PC-3 (cell line): Measurements from ENCODE around the gene NRL. TPM values are rescaled to one million over a fixed set of nuclear protein-coding genes. Genes with fewer than 3 reads are reported as not detected.

Source experiments
- ATAC-seq: fragments of 200-7000 bp; cut with Tn5 transposase; 2 replicates; pipeline ENCODE4 v1.9.1; 2020; ENCODE audit warnings: mild to moderate bottlenecking, moderate library complexity
- BruUV-seq: library from RNA; stranded (reverse); fragments of 400-500 nt; replicated peaks from 2 replicates; lab custom pipeline; 2021; lab: Mats Ljungman, UMichigan
- CTCF ChIA-PET: fragments of 300-600 bp; sonication (Branson Sonifier 250); formaldehyde crosslinking; loops from one replicate; lab custom pipeline; 2022; ENCODE audit warnings: antibody characterized with exemption; lab: Charles Lee
- POLR2A ChIA-PET: fragments of 300-600 bp; sonication (Branson Sonifier 250); formaldehyde crosslinking; loops from one replicate; lab custom pipeline; 2022; ENCODE audit warnings: antibody characterized with exemption; ENCODE audit not compliant: unreplicated experiment; lab: Charles Lee
- DNase-seq: peaks from one replicate; pipeline ENCODE4 v3.0.0-alpha.2; 2015
- H2AFZ ChIP-seq: fragments of 300-600 bp; sonication (generic); 2 replicates; pipeline ENCODE4 v1.6.0; 2016; ENCODE audit warnings: antibody characterized with exemption, low read length
- H3F3A ChIP-seq: fragments of 300-600 bp; sonication (generic); one replicate; pipeline ENCODE4 v1.6.0; 2017; ENCODE audit warnings: antibody characterized with exemption, low read length, control low read depth, mild to moderate bottlenecking; ENCODE audit not compliant: unreplicated experiment
- H3K27ac ChIP-seq: fragments of 300-600 bp; sonication (generic); 2 replicates; pipeline ENCODE4 v1.5.1; 2016; ENCODE audit warnings: mild to moderate bottlenecking, low read length
- H3K27me3 ChIP-seq: fragments of 300-600 bp; sonication (generic); 2 replicates; pipeline ENCODE4 v1.6.1; 2016; ENCODE audit warnings: low read length, mixed read lengths
- H3K36me3 ChIP-seq: fragments of 300-600 bp; sonication (generic); 2 replicates; pipeline ENCODE4 v1.6.1; 2016; ENCODE audit warnings: low read depth, mixed run types, low read length, mixed read lengths
- H3K4me1 ChIP-seq: fragments of 300-600 bp; sonication (generic); 2 replicates; pipeline ENCODE4 v1.5.1; 2016; ENCODE audit warnings: low read length; ENCODE audit not compliant: insufficient read depth
- H3K4me2 ChIP-seq: fragments of 300-600 bp; sonication (generic); 2 replicates; pipeline ENCODE4 v1.6.0; 2016; ENCODE audit warnings: low read length
- H3K4me3 ChIP-seq: fragments of 300-600 bp; sonication (generic); 2 replicates; pipeline ENCODE4 v1.5.1; 2016; ENCODE audit warnings: mild to moderate bottlenecking, low read length, mixed read lengths
- H3K79me2 ChIP-seq: fragments of 300-600 bp; sonication (generic); 2 replicates; pipeline ENCODE4 v1.6.1; 2017; ENCODE audit warnings: low read length, mixed read lengths
- H3K9ac ChIP-seq: fragments of 300-600 bp; sonication (generic); 2 replicates; pipeline ENCODE4 v1.6.0; 2016; ENCODE audit warnings: mild to moderate bottlenecking, low read length
- H3K9me2 ChIP-seq: fragments of 300-600 bp; sonication (generic); replicated peaks from 2 replicates; pipeline ENCODE4 v1.6.1; 2016; ENCODE audit warnings: mixed run types, low read length, mixed read lengths
- H3K9me3 ChIP-seq: fragments of 300-600 bp; sonication (generic); 2 replicates; pipeline ENCODE4 v1.6.1; 2016; ENCODE audit warnings: low read length, mixed read lengths
- H4K20me1 ChIP-seq: fragments of 300-600 bp; sonication (generic); 2 replicates; pipeline ENCODE4 v1.6.1; 2016; ENCODE audit warnings: low read length, mixed read lengths
- CTCF ChIP-seq: fragments of 300-600 bp; sonication (generic); conservative IDR thresholded peaks from 2 replicates; pipeline ENCODE4 v1.5.1; 2017; ENCODE audit warnings: antibody characterized with exemption, low read depth, mild to moderate bottlenecking, low read length
- EZH2 ChIP-seq: fragments of 300-600 bp; sonication (generic); IDR thresholded peaks from one replicate; pipeline ENCODE4 v1.6.1; 2017; ENCODE audit warnings: antibody characterized with exemption, mild to moderate bottlenecking, low read length; ENCODE audit not compliant: unreplicated experiment
- EZH2phosphoT487 ChIP-seq: fragments of 300-600 bp; sonication (generic); IDR thresholded peaks from 2 replicates; pipeline ENCODE4 v1.6.1; 2018; ENCODE audit warnings: mild to moderate bottlenecking, antibody characterized with exemption, low read length, borderline replicate concordance
- intact Hi-C: fragments of 100-400 bp; cut with micrococcal nuclease; formaldehyde crosslinking; loops from 2 replicates; pipeline ENCODE4 v1.9.0; 2023
- total RNA-seq: library from RNA; depleted of rRNA; stranded (reverse); fragments of >200 nt; gene quantifications from 2 replicates; pipeline ENCODE4 v1.2.3, GENCODE V29; 2014

The NRL gene
- total RNA-seq, 1 experiment from 2014 or later, result 1.5 TPM

GRCh38 chr14:24080142-24080530 is 34.6 kb downstream of the NRL start:
- Histone ChIP-seq H3K4me3 (no peak overlapping the region), H3K4me2 (peak overlapping the region; percentile 81; the same call in 1 of the 2 replicates), H3K9ac (no peak overlapping the region), H3K27me3 (no peaks in the 10 kb centered on the region), H2AFZ (no peak overlapping the region), H3K27ac (no peak overlapping the region), H3K9me2 (no peaks in the 10 kb centered on the region), H3K79me2 (no peaks in the 10 kb centered on the region), H3K4me1 (peaks cover 12% of the 10 kb centered on the region), H3K36me3 (no peaks in the 10 kb centered on the region), H3K9me3 (no peaks in the 10 kb centered on the region), H3F3A (no peaks in the 10 kb centered on the region), H4K20me1 (no peaks in the 10 kb centered on the region)
- DNase-seq (no peak), ATAC-seq (no peak)
- no peak for TF ChIP-seq CTCF
- TF ChIP-seq EZH2phosphoT487, result no peak
- TF ChIP-seq EZH2, result no peak
- BruUV-seq, result no TSS peak
- intact Hi-C loops, result no loop called here
- ChIA-PET POLR2A (interaction anchor here (0.7 kb wide), 1 partner anchor 13 kb away, joined by 5 read pairs; no protein-coding TSS in a partner anchor), CTCF (no interaction called here)

DNA sequence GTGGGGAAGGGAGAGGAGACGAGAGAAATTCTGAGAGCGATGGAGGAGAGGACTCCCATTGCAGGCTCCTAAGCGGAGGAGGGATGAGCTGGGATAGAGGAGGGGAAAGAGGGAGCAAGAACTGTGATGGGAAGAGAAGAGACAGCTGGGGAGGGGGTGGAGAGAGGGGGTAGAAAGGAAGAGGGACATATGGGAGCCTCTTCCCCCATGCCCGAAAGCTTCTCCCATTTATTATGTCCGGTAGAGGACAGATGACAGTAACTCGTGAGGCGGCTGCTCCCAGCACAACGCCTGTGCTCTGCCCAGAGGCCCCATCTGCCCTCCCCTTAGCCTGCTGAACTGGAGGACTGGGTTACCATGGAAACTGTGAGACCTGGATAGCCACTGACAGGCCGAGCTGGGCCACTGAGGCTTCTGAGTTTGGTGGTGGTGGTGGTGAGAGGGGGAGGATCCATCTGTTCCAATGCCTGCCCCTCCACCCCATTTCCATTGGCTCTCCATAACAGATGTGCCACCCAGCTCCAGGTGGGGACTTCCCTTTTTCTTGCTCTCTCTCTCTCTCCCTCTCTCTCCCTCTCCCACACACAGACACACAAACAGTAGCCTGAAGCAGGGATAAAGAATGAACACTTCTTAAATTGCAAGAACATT is 35.1 kb downstream of the NRL start:
- H4K20me1 ChIP-seq, result no peaks in the 10 kb centered on the region
- no peaks in the 10 kb centered on the region for H3K9me2 ChIP-seq
- ChIA-PET CTCF (no interaction called here), POLR2A (interaction anchor here (0.7 kb wide), 1 partner anchor 13 kb away, joined by 5 read pairs; no protein-coding TSS in a partner anchor)
- no peaks in the 10 kb centered on the region for H3K79me2 ChIP-seq
- no peak for DNase-seq
- no peak overlapping the region for H3K4me2 ChIP-seq
- no peaks in the 10 kb centered on the region for H3K27me3 ChIP-seq
- no peaks in the 10 kb centered on the region for H3K36me3 ChIP-seq
- no peak overlapping the region for H3K4me3 ChIP-seq
- no peak overlapping the region for H3K9ac ChIP-seq
- ATAC-seq, result no peak
- intact Hi-C loops, result no loop called here
- no peak overlapping the region for H3K27ac ChIP-seq
- H3F3A ChIP-seq, result no peaks in the 10 kb centered on the region
- peaks cover 12% of the 10 kb centered on the region for H3K4me1 ChIP-seq
- TF ChIP-seq CTCF, result no peak
- TF ChIP-seq EZH2, result no peak
- no peak for TF ChIP-seq EZH2phosphoT487
- no peak overlapping the region for H2AFZ ChIP-seq
- no peaks in the 10 kb centered on the region for H3K9me3 ChIP-seq
- BruUV-seq, result no TSS peak

GRCh38 chr14:24078146-24078545 is 36.6 kb downstream of the NRL start:
- Histone ChIP-seq H3K4me2 (no peak overlapping the region), H3K9me3 (no peaks in the 10 kb centered on the region), H3K9ac (no peak overlapping the region), H3K4me1 (peaks cover 12% of the 10 kb centered on the region), H4K20me1 (no peaks in the 10 kb centered on the region), H3K79me2 (no peaks in the 10 kb centered on the region), H3K27ac (no peak overlapping the region), H2AFZ (no peak overlapping the region), H3F3A (no peaks in the 10 kb centered on the region), H3K36me3 (no peaks in the 10 kb centered on the region), H3K4me3 (no peak overlapping the region), H3K9me2 (no peaks in the 10 kb centered on the region), H3K27me3 (no peaks in the 10 kb centered on the region)
- CTCF ChIA-PET, result no interaction called here
- no peak for ATAC-seq
- POLR2A ChIA-PET, result no interaction called here
- DNase-seq, result no peak
- BruUV-seq, result no TSS peak
- TF ChIP-seq EZH2phosphoT487 (no peak), EZH2 (no peak), CTCF (no peak)
- intact Hi-C loops, result no loop called here
